ENCODE measurements around the gene EQTN. TPM values are rescaled to one million over a fixed set of nuclear protein-coding genes. Genes with fewer than 3 reads are reported as not detected.

EQTN gene
- total and polyA plus RNA-seq, 2 experiments from 2014 or later: not detected

GRCh38 chr9:27278374-27278773 is 18.6 kb downstream of the EQTN start:
- H3K4me3 ChIP-seq: no peak overlapping the region
- H3K27ac ChIP-seq: no peak overlapping the region
- 33 to 47% methylated on average over 1 of the region's 1 CpG for WGBS, 2 experiments (ENCODE audit: low coverage in 1 of 2, low lambda C conversion rate in 2 of 2, missing lambda C conversion rate in 2 of 2)
- no peak overlapping the region for H3K9ac ChIP-seq
- DNase-seq: peak; percentile 10
- peaks cover 7% of the 10 kb centered on the region; the same call in 1 of the 2 replicates for H3K4me1 ChIP-seq (ENCODE audit: insufficient read depth)
- TF ChIP-seq EZH2 (IDR thresholded peaks at IDR 0.05; ENCODE audit: insufficient read depth, poor library complexity, severe bottlenecking) (no peak), EZH2phosphoT487 (IDR thresholded peaks at IDR 0.05; ENCODE audit: insufficient read depth, low read depth) (no peak)
- H3K27me3 ChIP-seq (replicated peaks; ENCODE audit: insufficient read depth): no peaks in the 10 kb centered on the region; the same call in 1 of the 2 replicates
- in situ Hi-C loops (cut with MboI): loop anchor here (5.0 kb wide), 1 partner anchor 241 kb away; no protein-coding TSS in a partner anchor
- H3K36me3 ChIP-seq (ENCODE audit: low read depth): no peaks in the 10 kb centered on the region
- no peaks in the 10 kb centered on the region for H3K9me2 ChIP-seq (ENCODE audit: insufficient read depth)
- no peaks in the 10 kb centered on the region for H4K20me1 ChIP-seq (ENCODE audit: insufficient read depth)
- H2AFZ ChIP-seq: no peak overlapping the region
- H3K79me2 ChIP-seq (ENCODE audit: insufficient read depth): no peaks in the 10 kb centered on the region
- H3K9me3 ChIP-seq (ENCODE audit: low read depth): no peaks in the 10 kb centered on the region
- H3F3A ChIP-seq (ENCODE audit: insufficient read depth): no peaks in the 10 kb centered on the region
- H3K4me2 ChIP-seq (ENCODE audit: unreplicated experiment): no peak overlapping the region

DNA sequence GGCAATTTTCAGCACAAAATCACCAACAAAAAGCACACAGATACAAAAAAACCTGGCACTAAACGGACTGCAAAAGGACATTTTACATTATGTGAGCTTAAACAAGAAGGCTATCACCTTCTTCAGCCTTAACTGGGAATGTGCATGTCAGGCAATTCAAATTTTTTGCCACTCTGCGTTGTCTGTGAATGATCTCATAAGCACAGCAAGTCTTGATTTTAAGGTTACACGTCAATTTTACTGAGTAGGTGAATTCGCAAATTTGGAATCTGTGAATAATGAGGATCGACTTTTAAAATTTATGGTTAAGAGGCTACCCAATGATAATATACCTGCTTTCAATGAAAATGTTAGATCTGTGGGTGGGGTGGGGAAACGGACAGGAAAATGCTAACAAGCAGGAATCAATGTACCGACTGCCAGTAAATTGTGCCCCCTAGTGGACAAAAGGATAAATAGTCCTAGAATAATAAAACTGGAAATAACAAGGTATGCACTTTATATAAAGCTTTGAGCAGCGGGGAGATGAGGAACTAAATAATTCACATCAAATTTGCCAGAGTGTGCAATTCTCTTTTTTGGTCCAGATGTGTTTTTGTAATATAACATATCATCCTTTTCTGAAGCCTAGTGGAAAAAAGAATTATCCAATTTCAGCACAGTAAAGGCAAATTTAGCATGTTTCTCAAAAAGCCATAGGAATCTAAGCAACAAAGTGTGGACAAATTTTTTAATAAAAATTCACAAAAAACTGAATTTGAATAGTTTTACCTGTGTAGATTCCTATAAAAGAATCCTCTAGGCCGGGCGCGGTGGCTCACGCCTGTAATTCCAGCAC is 20.5 kb downstream of the EQTN start:
- Histone ChIP-seq H3K9me3 (ENCODE audit: low read depth) (no peaks in the 10 kb centered on the region), H3K79me2 (ENCODE audit: insufficient read depth) (no peaks in the 10 kb centered on the region), H3K9me2 (ENCODE audit: insufficient read depth) (no peaks in the 10 kb centered on the region), H3F3A (ENCODE audit: insufficient read depth) (no peaks in the 10 kb centered on the region), H3K4me1 (ENCODE audit: insufficient read depth) (peaks cover 7% of the 10 kb centered on the region; the same call in 1 of the 2 replicates), H3K9ac (peak overlapping the region; percentile 29; the same call in 1 of the 2 replicates), H2AFZ (peak overlapping the region; percentile 88), H3K27me3 (replicated peaks; ENCODE audit: insufficient read depth) (no peaks in the 10 kb centered on the region; the same call in 1 of the 2 replicates), H3K36me3 (ENCODE audit: low read depth) (no peaks in the 10 kb centered on the region), H4K20me1 (ENCODE audit: insufficient read depth) (no peaks in the 10 kb centered on the region), H3K4me3 (peak overlapping the region; percentile 69), H3K27ac (no peak overlapping the region), H3K4me2 (ENCODE audit: unreplicated experiment) (peak overlapping the region; percentile 93)
- TF ChIP-seq EZH2 (IDR thresholded peaks at IDR 0.05; ENCODE audit: insufficient read depth, poor library complexity, severe bottlenecking) (no peak), EZH2phosphoT487 (IDR thresholded peaks at IDR 0.05; ENCODE audit: insufficient read depth, low read depth) (no peak)
- in situ Hi-C loops (cut with MboI): loop anchor here (5.0 kb wide), 1 partner anchor 239 kb away; no protein-coding TSS in a partner anchor
- DNase-seq: peak; percentile 67
- WGBS, 2 experiments (ENCODE audit: low coverage in 1 of 2, low lambda C conversion rate in 2 of 2, missing lambda C conversion rate in 2 of 2): 35 to 37% methylated on average over 12 of the region's 12 CpGs

DNA sequence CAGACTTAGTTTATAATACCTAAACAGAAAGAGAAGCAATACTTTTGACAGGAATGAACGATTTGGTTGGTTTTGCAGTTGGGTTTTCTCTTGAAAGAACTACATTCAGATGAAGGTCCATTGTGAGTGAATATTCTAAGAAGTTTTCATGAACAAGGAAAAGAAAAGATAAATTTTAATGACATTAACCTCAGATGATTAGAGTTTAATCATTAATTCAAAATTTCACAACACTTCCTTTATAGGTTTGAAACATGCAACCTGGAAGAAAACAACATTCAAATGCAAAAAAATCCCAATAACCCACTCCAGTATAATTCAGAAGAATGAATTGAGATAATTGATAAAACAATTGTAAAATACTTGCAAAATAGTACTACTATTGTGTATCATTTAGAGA is 23.8 kb downstream of the EQTN start:
- TF ChIP-seq EZH2 (IDR thresholded peaks at IDR 0.05; ENCODE audit: insufficient read depth, poor library complexity, severe bottlenecking) (no peak), EZH2phosphoT487 (IDR thresholded peaks at IDR 0.05; ENCODE audit: insufficient read depth, low read depth) (no peak)
- no peak overlapping the region for H3K4me3 ChIP-seq
- in situ Hi-C loops (cut with MboI): no loop called here
- no peaks in the 10 kb centered on the region for H3F3A ChIP-seq (ENCODE audit: insufficient read depth)
- H3K79me2 ChIP-seq (ENCODE audit: insufficient read depth): no peaks in the 10 kb centered on the region
- no peak overlapping the region for H3K27ac ChIP-seq
- H3K36me3 ChIP-seq (ENCODE audit: low read depth): no peaks in the 10 kb centered on the region
- H3K9me3 ChIP-seq (ENCODE audit: low read depth): no peaks in the 10 kb centered on the region
- H3K27me3 ChIP-seq (replicated peaks; ENCODE audit: insufficient read depth): no peaks in the 10 kb centered on the region
- no peaks in the 10 kb centered on the region for H4K20me1 ChIP-seq (ENCODE audit: insufficient read depth)
- WGBS, 2 experiments (ENCODE audit: low coverage in 1 of 2, low lambda C conversion rate in 2 of 2, missing lambda C conversion rate in 2 of 2): 80 to 87% methylated on average over 1 of the region's 1 CpG
- H3K4me2 ChIP-seq (ENCODE audit: unreplicated experiment): no peak overlapping the region
- no peaks in the 10 kb centered on the region for H3K9me2 ChIP-seq (ENCODE audit: insufficient read depth)
- DNase-seq: no peak
- H3K4me1 ChIP-seq (ENCODE audit: insufficient read depth): peaks cover 7% of the 10 kb centered on the region; the same call in 1 of the 2 replicates
- H3K9ac ChIP-seq: no peak overlapping the region
- peak overlapping the region; percentile 27; the same call in 1 of the 2 replicates for H2AFZ ChIP-seq

DNA sequence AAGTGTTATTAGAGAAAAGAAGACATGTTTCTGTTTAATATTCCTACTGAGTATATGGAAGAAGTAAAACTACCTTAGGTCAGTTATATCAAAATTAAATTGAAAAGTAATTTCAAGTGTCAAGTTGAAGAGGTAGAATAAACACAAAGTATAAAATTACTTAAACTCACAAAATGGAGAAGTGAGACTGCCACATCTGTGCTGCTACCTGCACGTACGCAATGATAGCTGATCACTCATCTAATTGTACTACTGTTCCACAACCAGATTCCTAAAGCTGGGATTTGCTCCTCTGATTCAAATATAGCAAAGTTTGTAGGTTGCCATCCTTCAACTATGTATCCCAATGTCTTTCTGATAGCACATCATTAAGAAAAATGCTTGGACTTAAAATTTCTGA is 24.8 kb downstream of the EQTN start:
- WGBS, 2 experiments (ENCODE audit: low coverage in 1 of 2, low lambda C conversion rate in 2 of 2, missing lambda C conversion rate in 2 of 2): 95 to 99% methylated on average over 2 of the region's 2 CpGs
- in situ Hi-C loops (cut with MboI): no loop called here

More for the DNA sequence above, 24.8 kb downstream of the EQTN start:
- H3K9ac ChIP-seq: no peak overlapping the region
- no peaks in the 10 kb centered on the region for H3F3A ChIP-seq (ENCODE audit: insufficient read depth)
- H3K9me2 ChIP-seq (ENCODE audit: insufficient read depth): no peaks in the 10 kb centered on the region
- H3K27ac ChIP-seq: no peak overlapping the region
- H3K9me3 ChIP-seq (ENCODE audit: low read depth): no peaks in the 10 kb centered on the region
- no peak overlapping the region for H2AFZ ChIP-seq
- no peaks in the 10 kb centered on the region for H3K27me3 ChIP-seq (replicated peaks; ENCODE audit: insufficient read depth)
- H3K4me2 ChIP-seq (ENCODE audit: unreplicated experiment): no peak overlapping the region
- H3K36me3 ChIP-seq (ENCODE audit: low read depth): no peaks in the 10 kb centered on the region
- DNase-seq: no peak
- H3K79me2 ChIP-seq (ENCODE audit: insufficient read depth): no peaks in the 10 kb centered on the region
- H3K4me1 ChIP-seq (ENCODE audit: insufficient read depth): peaks cover 7% of the 10 kb centered on the region; the same call in 1 of the 2 replicates
- TF ChIP-seq EZH2phosphoT487 (IDR thresholded peaks at IDR 0.05; ENCODE audit: insufficient read depth, low read depth): no peak
- no peak for TF ChIP-seq EZH2 (IDR thresholded peaks at IDR 0.05; ENCODE audit: insufficient read depth, poor library complexity, severe bottlenecking)
- H4K20me1 ChIP-seq (ENCODE audit: insufficient read depth): no peaks in the 10 kb centered on the region
- no peak overlapping the region for H3K4me3 ChIP-seq
